Activated T-helper 1 cell treated with anti-CD3 and anti-CD28 coated beads, Interleukin-12 subunit alpha, Interleukin-12 subunit beta, Interleukin-2, Interleukin-4 antibody, amounts not matched to agents 30 ng/mL and 10 ng/mL and 1 ng/mL, durations not matched to agents 14 hours and 24 hours and 36 hours (primary cell): ENCODE results near the gene NCS1. TPM values are rescaled to one million over a fixed set of nuclear protein-coding genes. Genes with fewer than 3 reads are reported as not detected.

Experiments
- DNase-seq: peaks from one replicate; pipeline ENCODE4 v3.0.0; 2021; ENCODE audit warnings: low spot score
- H3K27ac Mint-ChIP-seq: one replicate; pipeline ENCODE4 v1.8.0; 2021; ENCODE audit warnings: mild to moderate bottlenecking, mixed read lengths
- H3K27me3 Mint-ChIP-seq: one replicate; pipeline ENCODE4 v1.8.0; 2022; ENCODE audit warnings: mild to moderate bottlenecking, moderate library complexity, mixed read lengths; ENCODE audit not compliant: insufficient read depth
- H3K36me3 Mint-ChIP-seq: one replicate; pipeline ENCODE4 v1.8.0; 2021; ENCODE audit warnings: low read depth, mixed read lengths
- H3K4me1 Mint-ChIP-seq: one replicate; pipeline ENCODE4 v1.8.0; 2021; ENCODE audit warnings: low read depth, mixed read lengths
- H3K4me3 Mint-ChIP-seq: one replicate; pipeline ENCODE4 v1.8.0; 2021; ENCODE audit warnings: mild to moderate bottlenecking, moderate library complexity, mixed read lengths
- H3K9me3 Mint-ChIP-seq: one replicate; pipeline ENCODE4 v1.8.0; 2021; ENCODE audit warnings: mixed read lengths
- intact Hi-C: fragments of 100-400 bp; cut with micrococcal nuclease; formaldehyde crosslinking; loops from one replicate; pipeline ENCODE4 v1.15.1; 2024
- total RNA-seq: library from RNA; stranded (reverse); gene quantifications from 2 replicates; pipeline ENCODE4 v1.2.3, GENCODE V29; 2022

The NCS1 gene
- total RNA-seq, 1 donor from 2014 or later = 3.9 TPM

GRCh38 chr9:130138791-130139190, 33.4 kb upstream of the NCS1 start:
- intact Hi-C loops = loop anchor here (1.0 kb wide), 1 partner anchor 9 kb away; no protein-coding TSS in a partner anchor
- H3K4me1 Mint-ChIP-seq = peaks cover 35% of the 10 kb centered on the region
- H3K4me3 Mint-ChIP-seq = no peak overlapping the region
- DNase-seq = no peak
- H3K27ac Mint-ChIP-seq = no peak overlapping the region
- peaks cover 5% of the 10 kb centered on the region for H3K27me3 Mint-ChIP-seq
- no peaks in the 10 kb centered on the region for H3K9me3 Mint-ChIP-seq
- H3K36me3 Mint-ChIP-seq = peaks cover 26% of the 10 kb centered on the region

GRCh38 chr9:130139251-130139650, 33.0 kb upstream of the NCS1 start:
- Mint-ChIP-seq H3K9me3 (no peaks in the 10 kb centered on the region), H3K4me1 (peaks cover 39% of the 10 kb centered on the region), H3K27ac (no peak overlapping the region), H3K36me3 (peaks cover 26% of the 10 kb centered on the region), H3K4me3 (no peak overlapping the region), H3K27me3 (peaks cover 8% of the 10 kb centered on the region)
- intact Hi-C loops = no loop called here
- no peak for DNase-seq

DNA sequence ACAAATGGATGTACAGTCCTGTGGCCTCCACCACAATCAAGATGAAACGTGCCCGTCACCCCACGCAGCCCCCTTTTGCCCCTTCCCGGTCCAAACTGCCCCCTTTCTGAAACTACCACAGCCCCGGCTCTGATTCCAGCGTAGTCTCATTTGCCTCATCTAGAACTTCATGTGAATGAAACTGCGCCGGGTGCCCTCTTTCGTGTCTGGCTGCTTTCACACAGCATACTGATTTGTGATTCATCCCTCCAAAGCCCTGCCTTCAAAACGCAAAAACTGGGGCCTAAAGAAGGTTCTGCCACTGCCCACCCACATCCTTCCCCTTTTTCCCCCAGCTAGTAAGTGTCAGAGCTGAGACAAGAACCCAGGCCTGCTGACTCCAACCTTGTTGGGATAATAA, 31.5 kb upstream of the NCS1 start:
- H3K4me1 Mint-ChIP-seq = peaks cover 37% of the 10 kb centered on the region
- no peaks in the 10 kb centered on the region for H3K9me3 Mint-ChIP-seq
- H3K27me3 Mint-ChIP-seq = peaks cover 22% of the 10 kb centered on the region
- peaks cover 15% of the 10 kb centered on the region for H3K36me3 Mint-ChIP-seq
- no peak overlapping the region for H3K4me3 Mint-ChIP-seq
- no peak for DNase-seq
- H3K27ac Mint-ChIP-seq = no peak overlapping the region
- intact Hi-C loops = no loop called here

DNA sequence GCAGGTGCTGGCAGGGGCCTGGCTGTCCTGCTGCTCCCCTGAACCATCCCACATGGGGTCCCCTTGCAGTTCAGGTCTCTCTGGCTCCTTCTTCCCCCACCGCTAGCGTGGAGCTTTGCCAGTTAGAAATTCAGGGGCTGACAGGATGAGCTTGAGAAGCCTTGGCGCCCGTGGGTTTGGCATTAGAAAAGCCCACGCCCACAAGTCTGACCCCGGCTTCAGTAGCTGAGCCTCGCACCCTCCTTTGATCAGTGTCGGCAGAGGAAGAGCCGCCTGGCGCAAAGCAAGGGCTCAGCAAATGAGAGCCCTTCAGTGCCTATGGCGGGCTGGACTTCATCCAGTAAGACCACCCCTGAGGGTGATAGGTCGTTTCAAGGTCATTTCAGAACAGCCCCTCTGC, 30.1 kb upstream of the NCS1 start:
- intact Hi-C loops = no loop called here

DNA sequence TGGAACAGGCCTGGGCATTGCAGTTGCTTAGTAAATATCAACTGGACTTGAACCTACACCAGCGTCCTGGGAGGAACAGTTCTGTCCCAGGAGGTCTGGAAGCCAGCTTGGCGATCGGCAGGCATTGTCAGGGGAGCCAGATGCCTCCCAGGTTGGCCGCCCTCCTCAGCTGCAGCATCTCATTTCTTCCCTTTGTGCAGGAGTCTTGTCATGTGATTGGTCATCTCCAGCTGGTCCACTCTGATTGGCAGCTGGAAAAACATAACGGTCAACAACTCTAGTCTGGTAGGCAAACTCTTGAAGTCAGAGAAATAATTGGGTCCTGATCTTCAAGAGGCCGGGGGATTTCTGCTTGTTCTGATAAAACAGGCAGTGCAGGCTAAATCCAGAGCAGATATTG, 29.6 kb upstream of the NCS1 start:
- Mint-ChIP-seq H3K27ac (no peak overlapping the region), H3K4me1 (peaks cover 23% of the 10 kb centered on the region), H3K36me3 (peaks cover 3% of the 10 kb centered on the region), H3K27me3 (peaks cover 29% of the 10 kb centered on the region), H3K4me3 (no peak overlapping the region), H3K9me3 (no peaks in the 10 kb centered on the region)
- DNase-seq = no peak
- intact Hi-C loops = no loop called here

More for the DNA sequence above, 30.1 kb upstream of the NCS1 start:
- Mint-ChIP-seq H3K36me3 (peaks cover 5% of the 10 kb centered on the region), H3K27ac (no peak overlapping the region), H3K9me3 (no peaks in the 10 kb centered on the region), H3K4me1 (peaks cover 25% of the 10 kb centered on the region), H3K4me3 (no peak overlapping the region), H3K27me3 (peaks cover 29% of the 10 kb centered on the region)
- no peak for DNase-seq

DNA sequence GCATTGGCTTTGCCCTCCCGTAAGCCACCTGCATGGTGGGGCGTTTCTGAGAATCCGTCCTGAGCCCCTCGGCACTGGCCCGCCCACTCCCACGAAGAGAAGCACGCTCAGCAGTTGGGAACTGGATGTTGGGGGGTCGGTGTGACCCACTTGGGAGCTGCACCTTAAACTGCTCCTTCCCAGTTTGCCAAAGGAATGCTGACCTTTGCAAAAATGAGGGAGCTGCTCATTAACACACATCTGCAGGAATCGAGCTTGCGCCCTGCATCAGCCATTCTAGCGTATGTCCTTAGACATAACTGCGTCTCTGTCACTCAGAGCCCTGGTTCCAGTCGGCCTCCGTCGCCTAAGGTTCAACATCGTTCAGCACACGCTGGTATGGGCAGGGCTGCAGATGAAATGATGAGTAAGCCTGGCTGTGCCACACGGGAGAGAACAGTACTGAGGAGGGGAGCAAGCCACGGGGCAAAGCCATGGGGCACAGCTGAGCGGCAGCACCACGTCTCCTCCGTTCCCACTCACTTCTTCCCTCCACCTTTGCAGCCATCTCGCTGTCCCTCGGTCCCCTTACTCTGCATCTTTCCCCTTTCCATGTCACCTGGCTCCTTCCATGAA, 28.8 kb upstream of the NCS1 start:
- Mint-ChIP-seq H3K27me3 (peaks cover 31% of the 10 kb centered on the region), H3K4me3 (no peak overlapping the region), H3K27ac (no peak overlapping the region), H3K4me1 (peaks cover 15% of the 10 kb centered on the region), H3K36me3 (peaks cover 3% of the 10 kb centered on the region), H3K9me3 (no peaks in the 10 kb centered on the region)
- intact Hi-C loops = no loop called here
- DNase-seq = no peak

DNA sequence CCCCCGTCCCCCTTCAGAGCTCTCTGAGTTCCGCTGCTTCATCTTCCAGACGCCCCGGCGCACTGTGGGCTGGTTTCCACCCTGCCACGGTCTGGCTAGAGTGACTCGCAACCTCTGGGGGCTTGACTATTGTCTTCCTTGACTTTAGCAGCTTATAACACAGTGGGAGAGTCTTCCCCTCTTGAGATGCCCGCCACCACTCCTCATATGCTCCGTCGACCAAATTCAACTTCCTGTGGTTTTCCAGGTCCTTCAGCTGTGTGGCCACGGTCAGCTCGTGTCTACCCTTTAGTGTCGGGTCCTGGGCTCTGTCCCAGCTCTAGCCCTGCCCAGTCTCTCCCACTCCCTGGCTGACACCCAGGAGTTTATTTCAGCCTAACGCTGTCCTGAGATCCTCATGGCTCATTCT, 28.2 kb upstream of the NCS1 start:
- H3K4me1 Mint-ChIP-seq = peaks cover 10% of the 10 kb centered on the region
- H3K27ac Mint-ChIP-seq = no peak overlapping the region
- H3K36me3 Mint-ChIP-seq = peaks cover 3% of the 10 kb centered on the region
- no peak overlapping the region for H3K4me3 Mint-ChIP-seq
- peaks cover 31% of the 10 kb centered on the region for H3K27me3 Mint-ChIP-seq
- no peak for DNase-seq
- intact Hi-C loops = no loop called here
- H3K9me3 Mint-ChIP-seq = no peaks in the 10 kb centered on the region

GRCh38 chr9:130144703-130145102, 27.5 kb upstream of the NCS1 start:
- Mint-ChIP-seq H3K27me3 (peaks cover 31% of the 10 kb centered on the region), H3K4me1 (peaks cover 6% of the 10 kb centered on the region), H3K9me3 (no peaks in the 10 kb centered on the region), H3K27ac (no peak overlapping the region), H3K36me3 (no peaks in the 10 kb centered on the region), H3K4me3 (no peak overlapping the region)
- intact Hi-C loops = no loop called here
- DNase-seq = no peak

DNA sequence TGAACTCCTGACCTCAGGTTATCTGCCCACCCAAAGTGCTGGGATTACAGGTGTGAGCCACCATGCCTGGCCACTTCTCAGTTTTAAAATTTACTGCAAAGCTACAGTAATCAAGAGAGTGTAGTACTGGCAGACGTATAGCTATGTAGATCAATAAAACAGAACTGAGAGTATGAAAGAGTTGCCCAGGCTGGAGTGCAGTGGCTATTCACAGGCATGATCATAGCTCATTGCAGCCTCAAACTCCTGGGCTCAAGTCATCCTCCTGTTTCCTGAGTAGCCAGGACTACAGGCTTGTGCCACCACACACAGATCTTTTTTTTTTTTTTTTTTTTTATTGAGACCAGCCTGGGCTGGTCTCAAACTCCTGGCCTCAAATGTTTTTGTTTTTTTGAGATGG, 26.5 kb upstream of the NCS1 start:
- Mint-ChIP-seq H3K9me3 (no peaks in the 10 kb centered on the region), H3K4me1 (peaks cover 6% of the 10 kb centered on the region), H3K36me3 (no peaks in the 10 kb centered on the region), H3K4me3 (no peak overlapping the region), H3K27me3 (peaks cover 31% of the 10 kb centered on the region), H3K27ac (no peak overlapping the region)
- DNase-seq = no peak
- intact Hi-C loops = no loop called here

DNA sequence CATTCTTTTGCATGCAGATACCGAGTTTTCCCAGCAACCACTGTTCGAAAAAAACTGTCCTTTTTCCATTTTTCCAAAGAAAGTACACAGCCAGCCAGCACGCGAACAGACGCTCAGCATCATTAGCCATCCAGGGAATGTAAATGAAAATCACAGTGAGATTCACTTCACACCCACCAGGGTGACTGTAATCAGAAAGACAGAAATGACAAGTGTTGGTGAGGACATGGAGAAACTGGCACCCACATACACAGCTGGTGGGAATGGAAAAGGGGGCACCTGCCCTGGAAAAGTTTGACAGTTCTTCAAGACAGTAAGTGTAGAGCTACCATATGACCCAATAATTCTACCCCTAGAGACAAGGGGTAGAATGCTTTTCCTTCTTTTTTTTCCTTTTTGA, 25.0 kb upstream of the NCS1 start:
- peaks cover 6% of the 10 kb centered on the region for H3K4me1 Mint-ChIP-seq
- DNase-seq = no peak
- no peak overlapping the region for H3K4me3 Mint-ChIP-seq
- no peaks in the 10 kb centered on the region for H3K36me3 Mint-ChIP-seq
- H3K27me3 Mint-ChIP-seq = peaks cover 33% of the 10 kb centered on the region
- H3K9me3 Mint-ChIP-seq = no peaks in the 10 kb centered on the region
- no peak overlapping the region for H3K27ac Mint-ChIP-seq
- intact Hi-C loops = no loop called here

DNA sequence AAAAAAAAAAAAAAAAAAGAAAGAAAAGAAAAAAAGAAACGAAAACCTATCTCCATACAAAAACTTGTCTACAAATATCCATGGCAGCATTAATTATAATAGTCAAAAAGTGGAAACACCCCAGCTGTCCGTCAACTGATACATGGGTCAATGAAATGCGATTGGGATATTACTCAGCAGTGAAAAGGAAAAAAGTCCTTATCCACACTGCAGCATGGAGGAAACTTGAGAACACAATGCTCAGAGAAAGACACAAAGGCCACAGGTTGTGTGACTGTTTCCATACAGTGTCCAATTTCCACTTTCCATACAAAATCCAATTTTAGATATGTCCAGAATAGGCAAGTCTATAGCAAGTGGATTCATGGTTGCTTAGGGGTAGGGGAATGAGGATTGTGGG, 24.3 kb upstream of the NCS1 start:
- DNase-seq = no peak
- peaks cover 33% of the 10 kb centered on the region for H3K27me3 Mint-ChIP-seq
- no peaks in the 10 kb centered on the region for H3K36me3 Mint-ChIP-seq
- H3K4me3 Mint-ChIP-seq = no peak overlapping the region
- intact Hi-C loops = no loop called here
- peaks cover 6% of the 10 kb centered on the region for H3K4me1 Mint-ChIP-seq
- no peak overlapping the region for H3K27ac Mint-ChIP-seq
- no peaks in the 10 kb centered on the region for H3K9me3 Mint-ChIP-seq

DNA sequence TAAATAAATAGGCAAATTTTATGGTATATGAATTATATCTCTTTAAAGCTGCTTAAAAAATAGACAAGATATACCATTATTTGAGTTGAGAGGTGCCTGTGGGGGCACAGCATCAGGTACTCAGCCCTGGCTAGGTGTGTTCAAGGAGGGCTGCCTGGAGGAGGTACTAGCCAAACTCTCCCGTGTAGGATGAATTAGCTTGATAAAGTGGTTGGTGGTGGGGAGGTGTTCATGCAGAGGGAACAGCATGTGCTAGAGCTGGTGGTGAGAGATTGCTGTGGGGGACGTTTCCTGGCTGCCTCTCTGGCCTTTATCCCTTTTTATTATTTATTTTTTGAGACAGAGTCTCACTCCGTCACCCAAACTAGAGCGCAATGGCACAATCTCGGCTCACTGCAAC, 23.2 kb upstream of the NCS1 start:
- Mint-ChIP-seq H3K9me3 (no peaks in the 10 kb centered on the region), H3K36me3 (no peaks in the 10 kb centered on the region), H3K27me3 (peaks cover 25% of the 10 kb centered on the region), H3K27ac (no peak overlapping the region), H3K4me1 (peaks cover 2% of the 10 kb centered on the region), H3K4me3 (no peak overlapping the region)
- no peak for DNase-seq
- intact Hi-C loops = no loop called here

- H3K27ac Mint-ChIP-seq = no peak overlapping the region
- H3K27me3 Mint-ChIP-seq = peaks cover 21% of the 10 kb centered on the region
- H3K4me3 Mint-ChIP-seq = no peak overlapping the region
- no peaks in the 10 kb centered on the region for H3K36me3 Mint-ChIP-seq
- no peak for DNase-seq
- no peaks in the 10 kb centered on the region for H3K9me3 Mint-ChIP-seq
- no peaks in the 10 kb centered on the region for H3K4me1 Mint-ChIP-seq
- intact Hi-C loops = no loop called here
Observed at GRCh38 chr9:130149654-130150286, 22.4 kb upstream of the NCS1 start.
